ENCODE measurements around the gene HSD17B8.

HSD17B8 gene

GRCh38 chr6:33163540-33163939, 40.9 kb upstream of the HSD17B8 start:
- H3K27ac ChIP-seq = no peak overlapping the region
- TF ChIP-seq CTCF (IDR thresholded peaks at IDR 0.05) (no peak), ZFX (IDR thresholded peaks at IDR 0.05; ENCODE audit: borderline replicate concordance) (no peak)

- TF ChIP-seq CTCF (IDR thresholded peaks at IDR 0.05) = no peak
- no peak for TF ChIP-seq ZFX (IDR thresholded peaks at IDR 0.05; ENCODE audit: borderline replicate concordance)
- H3K27ac ChIP-seq = no peak overlapping the region
These were observed 40.3 kb upstream of the HSD17B8 start for GRCh38 chr6:33164176-33164575.

- TF ChIP-seq CTCF (IDR thresholded peaks at IDR 0.05) (no peak), ZFX (IDR thresholded peaks at IDR 0.05; ENCODE audit: borderline replicate concordance) (no peak)
- no peak overlapping the region for H3K27ac ChIP-seq
These were observed 39.6 kb upstream of the HSD17B8 start for GRCh38 chr6:33164665-33165373.

GRCh38 chr6:33165581-33166258, 38.7 kb upstream of the HSD17B8 start:
- no peak for TF ChIP-seq CTCF (IDR thresholded peaks at IDR 0.05)
- TF ChIP-seq ZFX (IDR thresholded peaks at IDR 0.05; ENCODE audit: borderline replicate concordance) = no peak

GRCh38 chr6:33166363-33166762, 38.1 kb upstream of the HSD17B8 start:
- TF ChIP-seq CTCF (IDR thresholded peaks at IDR 0.05) = no peak
- no peak for TF ChIP-seq ZFX (IDR thresholded peaks at IDR 0.05; ENCODE audit: borderline replicate concordance)
- H3K27ac ChIP-seq = no peak overlapping the region

More at GRCh38 chr6:33165581-33166258, 38.7 kb upstream of the HSD17B8 start:
- no peak overlapping the region for H3K27ac ChIP-seq

GRCh38 chr6:33166811-33167210, 37.6 kb upstream of the HSD17B8 start:
- TF ChIP-seq ZFX (IDR thresholded peaks at IDR 0.05; ENCODE audit: borderline replicate concordance) (no peak), CTCF (IDR thresholded peaks at IDR 0.05) (no peak)
- no peak overlapping the region for H3K27ac ChIP-seq

Measured in 22Rv1 (cell line).